Measurements from ENCODE around the gene DCLK2.

Gene DCLK2

DNA sequence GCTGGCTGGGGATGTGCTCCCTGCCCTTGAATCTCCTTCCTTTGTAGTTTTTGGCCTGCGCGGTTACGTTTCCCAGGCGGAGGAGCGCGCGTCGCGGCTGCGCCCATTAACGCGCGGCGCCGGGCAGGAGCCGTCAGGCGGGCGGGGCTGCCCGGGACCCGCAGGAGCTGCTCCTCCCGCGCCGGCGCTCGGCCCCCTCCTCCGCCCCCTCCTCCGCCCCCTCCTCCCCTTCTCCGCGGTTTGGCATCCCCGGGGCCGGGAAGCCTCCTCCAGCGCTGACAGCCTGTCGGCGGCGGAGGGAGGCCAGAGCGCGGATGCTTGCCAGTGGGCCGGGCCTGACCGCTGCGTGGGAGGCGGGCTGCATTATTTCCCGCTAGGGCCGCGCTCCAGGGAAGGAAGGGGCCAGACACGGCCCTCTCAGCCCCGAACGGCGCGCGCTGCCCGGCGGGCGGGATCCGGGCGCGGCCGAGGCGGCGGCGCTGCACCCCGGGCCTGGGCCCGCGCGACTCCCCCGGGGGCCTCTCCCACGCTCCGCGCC is at the start of gene DCLK2:
TSS of gene DCLK2 (plus strand) at position 405 of the 538 bp plus-strand sequence. CDS start 583 bp downstream, outside the sequence.
- in situ Hi-C loops (cut with HindIII; ENCODE audit: low sequenced_read_pairs) = no loop called here

DNA sequence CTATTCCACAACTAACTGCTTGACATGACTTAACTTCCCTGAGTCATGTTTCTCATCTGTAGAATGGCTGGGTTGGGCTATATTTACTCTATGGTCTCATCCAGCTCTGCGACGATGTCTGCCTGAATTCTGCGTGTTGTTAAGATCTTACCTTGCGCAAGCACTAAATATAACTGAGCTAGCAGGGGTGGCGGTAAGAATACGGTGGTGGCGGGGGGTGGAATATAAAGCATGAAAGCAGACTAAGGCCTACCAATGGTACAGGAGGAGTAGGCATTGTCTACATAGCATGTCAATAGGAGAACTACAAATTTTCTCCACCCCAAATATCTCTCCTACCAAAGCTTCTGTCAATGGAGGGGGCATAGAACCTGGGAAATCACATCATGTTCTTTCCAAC is 45.7 kb upstream of the DCLK2 start:
- in situ Hi-C loops (cut with HindIII; ENCODE audit: low sequenced_read_pairs) = no loop called here

DNA sequence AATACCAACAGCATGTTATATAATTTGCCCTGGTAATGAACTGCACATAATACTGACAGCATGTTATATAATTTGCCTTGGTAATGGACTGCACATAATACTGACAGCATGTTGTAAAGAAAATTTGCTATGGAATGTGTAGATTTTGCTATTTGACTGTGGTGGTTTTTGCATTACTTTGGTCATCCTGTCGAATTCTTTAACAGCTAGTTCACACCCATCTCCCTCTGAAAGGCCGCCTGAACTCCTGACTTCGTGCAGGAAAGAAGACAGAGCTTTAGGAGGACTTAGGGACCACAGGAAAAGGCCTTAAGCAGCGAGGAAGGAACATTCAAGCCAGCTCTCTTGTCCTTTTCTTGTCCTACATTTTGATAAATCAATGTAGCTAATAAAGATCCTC is 45.2 kb upstream of the DCLK2 start:
- in situ Hi-C loops (cut with HindIII; ENCODE audit: low sequenced_read_pairs) = no loop called here

DNA sequence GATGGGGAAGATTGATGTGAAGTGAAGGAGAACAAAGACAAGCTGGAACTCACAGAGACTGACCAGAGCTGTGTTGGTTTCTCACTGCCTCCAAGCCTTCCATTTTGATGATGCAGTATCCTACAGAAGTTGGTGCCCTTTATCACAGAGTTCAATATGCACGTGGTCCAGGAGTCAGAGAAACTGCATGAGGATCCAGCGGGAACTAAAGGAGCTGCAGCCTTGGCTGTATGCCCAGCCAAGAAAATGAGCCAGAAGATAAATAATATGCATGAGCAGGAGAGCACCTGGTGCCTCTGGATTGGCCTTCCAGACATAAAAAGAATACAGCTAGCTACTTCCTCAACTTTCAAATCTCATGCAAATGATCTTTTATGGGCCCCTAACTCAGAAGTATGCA is 44.3 kb upstream of the DCLK2 start:
- in situ Hi-C loops (cut with HindIII; ENCODE audit: low sequenced_read_pairs) = no loop called here

DNA sequence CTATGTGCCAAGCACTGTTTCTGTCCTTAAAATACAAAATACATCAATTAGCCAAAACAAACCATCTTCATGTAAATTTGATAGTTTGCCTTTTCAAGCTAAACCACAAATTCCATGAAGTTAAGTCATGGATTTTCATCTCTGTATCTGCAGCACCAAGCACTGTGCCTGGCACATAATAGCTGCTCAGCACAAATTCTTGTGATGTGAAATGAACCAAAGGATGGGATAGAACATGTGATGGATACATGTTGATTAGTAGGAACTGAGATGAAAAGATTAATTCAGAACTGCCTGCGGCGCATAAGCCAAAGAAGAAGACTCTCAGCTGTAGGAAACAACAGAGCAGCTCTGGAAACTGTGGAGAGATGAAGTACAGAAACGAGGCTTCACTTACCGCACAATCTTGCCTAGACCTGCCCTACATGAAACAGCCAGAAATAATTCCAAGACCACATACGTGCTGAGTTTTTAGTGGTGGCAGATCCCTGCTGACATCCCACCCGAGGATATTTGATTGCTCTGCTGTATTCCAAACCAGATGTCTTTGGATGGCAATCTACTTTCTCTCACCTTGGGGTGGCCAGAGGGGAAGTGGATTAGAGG is 40.9 kb upstream of the DCLK2 start:
- in situ Hi-C loops (cut with HindIII; ENCODE audit: low sequenced_read_pairs) = no loop called here

DNA sequence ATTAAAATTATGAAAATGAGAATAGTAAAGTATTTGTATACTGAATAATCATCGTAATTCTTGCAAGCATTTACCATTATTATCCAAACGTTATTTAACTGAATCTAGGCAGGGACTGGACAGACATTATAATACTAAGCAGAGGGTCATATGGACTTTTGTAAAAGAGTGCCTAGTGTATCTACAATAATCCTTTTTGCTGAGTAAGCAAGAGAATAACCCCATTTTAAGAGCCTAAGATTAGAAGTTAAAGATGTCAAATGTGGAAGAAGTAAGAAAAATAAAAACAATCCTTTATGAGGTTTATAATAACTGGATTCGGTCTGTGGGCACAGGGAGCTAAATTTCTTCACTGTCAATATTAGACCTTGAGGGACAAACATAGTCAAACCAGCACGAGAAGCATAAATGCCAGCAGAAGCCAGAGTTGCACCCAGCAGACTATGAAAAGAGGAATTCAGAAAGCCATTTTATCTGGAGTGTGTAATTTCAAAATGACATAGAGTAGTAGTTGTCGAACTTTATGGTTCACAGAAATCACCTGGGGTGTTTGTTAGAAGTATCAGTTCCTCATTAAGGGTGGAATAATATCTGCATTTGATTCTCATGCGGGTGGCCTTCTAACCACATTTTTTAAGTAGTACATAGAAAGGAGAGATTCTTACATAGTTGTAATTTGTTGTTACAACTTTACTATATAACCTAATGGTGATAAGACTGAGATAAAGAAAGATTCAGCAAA is 39.7 kb upstream of the DCLK2 start:
- in situ Hi-C loops (cut with HindIII; ENCODE audit: low sequenced_read_pairs) = no loop called here

DNA sequence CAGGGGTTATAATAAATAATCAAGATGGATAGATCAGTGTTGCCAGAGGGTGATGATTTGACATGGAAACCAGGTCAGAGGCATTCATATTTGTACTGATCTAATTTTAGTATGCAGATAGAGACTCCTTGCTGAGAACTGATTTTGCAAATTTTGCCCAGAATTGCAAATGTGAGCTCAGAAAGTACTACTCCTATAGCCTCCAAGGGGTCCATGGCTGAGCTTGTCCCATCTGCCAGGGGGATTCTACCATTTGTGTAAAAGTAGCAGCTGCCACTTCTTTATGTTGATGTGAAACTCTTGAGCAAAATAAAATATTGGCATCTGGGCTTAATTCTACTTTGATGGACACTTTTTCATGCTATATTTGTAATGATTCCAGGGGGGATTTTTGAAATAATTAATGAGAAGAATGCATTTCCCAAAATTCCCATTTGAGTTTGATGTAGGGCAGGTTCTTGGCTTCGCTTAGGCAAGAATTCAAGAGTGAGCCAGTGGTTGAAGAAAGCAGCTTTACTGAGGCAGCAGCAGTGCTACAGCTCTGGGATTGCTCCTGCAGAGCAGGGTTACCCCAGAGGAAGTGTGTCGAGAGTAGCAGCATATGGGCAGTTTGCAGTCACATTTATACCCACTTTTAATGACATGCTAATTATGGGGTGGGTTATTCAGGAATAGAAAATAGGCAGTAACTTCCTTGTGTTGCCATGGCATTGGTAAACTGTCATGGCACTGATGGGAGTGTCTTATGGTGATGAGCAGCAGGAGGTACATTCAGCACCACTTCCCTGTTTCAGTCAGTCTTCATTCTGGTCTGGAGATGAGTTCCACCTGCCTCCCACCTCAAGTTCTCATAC is 38.7 kb upstream of the DCLK2 start:
- in situ Hi-C loops (cut with HindIII; ENCODE audit: low sequenced_read_pairs) = no loop called here

DNA sequence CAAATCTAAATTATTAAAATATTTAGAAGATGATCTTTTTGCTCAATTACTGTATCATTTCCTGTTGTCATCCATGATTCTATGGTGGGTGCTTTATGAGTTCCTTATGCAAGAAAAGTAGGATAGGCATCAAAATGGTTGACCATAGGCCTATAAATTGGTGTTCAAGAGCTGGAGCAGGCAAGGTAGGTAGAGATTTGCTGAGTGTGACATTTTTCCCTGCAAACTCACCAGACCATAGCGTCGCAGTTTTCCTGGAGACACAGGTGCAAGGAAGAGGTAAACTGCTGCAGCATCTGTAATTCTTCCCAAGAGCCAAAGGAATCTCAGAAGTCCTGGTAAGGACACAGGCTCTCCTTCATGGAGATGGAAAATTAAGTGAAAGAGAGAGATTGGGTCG is 33.7 kb upstream of the DCLK2 start:
- in situ Hi-C loops (cut with HindIII; ENCODE audit: low sequenced_read_pairs) = no loop called here

DNA sequence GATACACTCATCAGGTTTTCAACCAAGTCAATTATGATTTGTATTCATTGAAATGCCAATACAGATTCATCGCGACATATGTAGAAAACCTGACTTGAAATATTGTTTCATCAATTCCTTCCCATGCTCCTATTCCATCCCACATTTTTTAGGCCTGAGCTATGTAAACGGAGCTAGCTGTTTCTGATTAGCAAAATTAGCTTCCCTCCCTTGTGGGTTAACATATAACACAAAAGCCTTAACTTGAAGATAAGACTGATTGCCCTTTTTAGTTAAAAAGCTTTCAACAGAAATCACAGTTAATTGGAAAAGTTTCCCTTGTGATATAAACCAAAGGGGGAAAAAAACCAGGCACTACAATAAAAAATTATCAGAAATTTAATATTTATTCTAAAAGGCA is 32.8 kb upstream of the DCLK2 start:
- in situ Hi-C loops (cut with HindIII; ENCODE audit: low sequenced_read_pairs) = no loop called here

DNA sequence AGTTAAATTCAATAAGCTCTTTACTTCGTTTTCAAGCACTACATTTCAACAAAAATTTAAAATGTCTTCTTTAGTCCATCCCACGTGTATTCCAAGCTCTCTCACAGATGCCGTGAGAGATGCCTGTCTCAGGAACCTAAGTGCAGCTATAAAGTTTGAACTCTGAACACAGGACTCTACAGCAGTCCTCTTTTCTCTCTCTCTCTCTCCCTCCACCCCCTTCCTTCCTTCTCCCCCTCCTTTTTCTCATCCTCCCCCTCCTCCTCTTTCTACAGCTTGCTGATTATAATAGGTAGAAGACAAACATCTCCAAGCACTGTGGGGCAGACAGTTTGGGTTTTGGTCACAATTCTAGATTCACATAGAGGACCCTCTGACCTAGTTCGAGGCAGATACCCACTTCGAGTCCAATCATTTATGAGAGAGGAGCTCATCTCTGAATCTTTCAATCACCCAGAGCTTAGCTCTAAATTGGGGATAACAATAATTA is 31.5 kb upstream of the DCLK2 start:
- in situ Hi-C loops (cut with HindIII; ENCODE audit: low sequenced_read_pairs) = no loop called here

DNA sequence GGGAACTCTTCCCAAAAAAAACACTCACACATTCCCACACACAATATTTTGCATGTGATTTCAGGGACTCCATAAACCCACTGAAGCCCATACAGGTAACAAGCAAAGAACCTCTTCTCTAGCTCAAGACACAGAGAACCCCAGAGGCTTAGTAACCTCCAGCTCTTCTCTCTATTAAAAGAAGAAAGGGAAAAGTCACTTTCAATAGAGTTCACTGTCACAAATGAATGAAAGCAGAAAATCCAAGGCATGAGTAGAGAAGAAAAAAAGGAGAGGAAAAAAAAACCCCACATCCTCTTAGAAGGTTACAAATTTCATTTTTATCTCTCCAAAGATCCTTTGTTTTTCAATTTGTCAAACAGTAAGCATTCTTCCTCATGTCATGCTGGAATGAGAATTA is 30.7 kb upstream of the DCLK2 start:
- in situ Hi-C loops (cut with HindIII; ENCODE audit: low sequenced_read_pairs) = no loop called here

DNA sequence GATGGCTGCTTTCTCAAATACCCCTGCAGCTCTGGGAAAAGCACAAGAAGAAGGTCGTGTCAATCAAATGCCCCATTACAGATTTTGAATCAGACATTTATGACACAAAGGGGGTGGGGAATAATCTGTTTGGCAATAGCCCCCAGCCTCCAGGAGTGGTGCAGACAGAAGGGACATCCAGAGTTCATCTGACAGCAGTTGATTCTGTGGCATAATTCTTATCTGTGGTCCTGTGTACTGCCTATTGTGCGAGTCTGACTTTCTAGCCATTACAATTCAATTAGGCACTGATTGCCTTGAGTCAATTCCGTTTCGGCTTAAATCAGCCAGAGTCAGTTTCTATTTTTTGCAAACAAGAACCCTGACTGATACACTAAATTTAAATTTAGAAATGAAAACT is 28.6 kb upstream of the DCLK2 start:
- in situ Hi-C loops (cut with HindIII; ENCODE audit: low sequenced_read_pairs) = no loop called here

DNA sequence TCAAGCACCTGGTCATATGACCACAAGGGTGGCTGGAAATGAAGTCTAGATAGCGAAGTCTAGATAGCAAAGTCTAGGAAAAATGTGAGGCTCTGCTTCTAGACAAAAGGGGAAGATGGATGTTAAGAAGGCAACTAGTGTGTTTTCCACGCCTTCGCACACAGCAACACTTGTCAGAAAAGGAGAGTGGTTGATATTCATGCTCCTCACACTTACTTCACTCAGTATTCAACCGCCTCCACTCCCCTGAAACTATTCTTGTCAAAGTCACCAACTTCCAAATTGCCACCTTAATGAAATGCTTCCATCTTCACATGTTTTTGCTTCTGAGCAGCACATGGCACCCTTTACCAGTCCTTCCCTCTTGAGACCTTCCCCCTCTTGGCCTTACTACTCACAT is 27.7 kb upstream of the DCLK2 start:
- in situ Hi-C loops (cut with HindIII; ENCODE audit: low sequenced_read_pairs) = no loop called here

DNA sequence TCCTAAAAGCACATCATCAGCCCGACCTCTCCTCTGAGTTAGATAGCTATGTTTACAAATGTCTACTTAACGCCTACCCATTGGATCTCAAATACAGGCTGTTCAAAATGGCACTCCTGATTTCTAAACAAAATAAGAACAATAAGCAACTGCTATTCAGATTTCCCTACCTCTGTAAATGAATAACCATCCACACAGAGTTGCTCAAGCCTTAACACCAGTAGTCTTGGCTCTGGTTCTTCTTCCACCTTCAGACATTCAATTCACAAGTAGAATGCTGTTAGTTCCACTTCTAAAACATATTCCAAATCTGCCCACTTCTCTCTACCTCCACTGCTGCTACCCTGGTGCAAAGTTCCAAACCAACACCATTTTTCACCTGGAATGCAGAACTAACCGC is 27.1 kb upstream of the DCLK2 start:
- in situ Hi-C loops (cut with HindIII; ENCODE audit: low sequenced_read_pairs) = no loop called here

DNA sequence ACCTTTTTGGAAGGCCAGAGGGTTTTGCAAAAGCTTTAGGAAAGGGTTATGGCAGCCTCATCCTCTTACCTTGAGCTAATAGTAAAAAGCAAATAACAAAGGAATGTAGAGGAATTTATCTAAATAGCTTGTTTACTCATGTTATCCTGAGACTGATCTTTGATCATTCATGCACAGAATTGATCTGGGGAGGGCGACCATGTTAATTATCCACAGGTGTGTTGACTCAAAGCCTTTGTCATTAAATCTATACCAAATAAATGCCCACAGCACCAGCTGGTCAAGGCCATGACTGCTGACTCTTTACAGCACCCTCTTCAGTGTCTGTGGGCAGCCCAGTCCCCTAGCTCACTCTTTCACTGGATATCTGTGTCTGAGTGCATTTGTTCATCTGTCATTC is 22.8 kb upstream of the DCLK2 start:
- in situ Hi-C loops (cut with HindIII; ENCODE audit: low sequenced_read_pairs) = no loop called here

DNA sequence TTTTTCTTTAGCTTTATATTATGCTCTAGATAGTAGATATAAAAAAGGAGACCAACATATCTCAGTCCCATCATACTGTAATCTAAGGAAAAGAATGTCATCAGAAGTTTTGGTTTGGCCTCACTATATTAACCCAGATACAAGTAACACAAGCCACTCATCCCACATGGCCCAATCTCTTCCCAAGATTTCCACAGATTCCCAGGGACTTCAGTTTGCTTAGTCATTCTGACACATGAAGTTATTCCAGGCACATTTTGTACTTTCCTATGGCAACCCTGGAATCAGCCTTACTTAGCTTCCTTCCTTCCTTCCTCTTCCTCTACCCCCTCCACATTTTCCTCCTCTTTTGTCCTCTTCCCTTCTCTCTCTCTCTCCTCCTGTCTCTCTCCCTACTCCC is 21.7 kb upstream of the DCLK2 start:
- in situ Hi-C loops (cut with HindIII; ENCODE audit: low sequenced_read_pairs) = no loop called here

DNA sequence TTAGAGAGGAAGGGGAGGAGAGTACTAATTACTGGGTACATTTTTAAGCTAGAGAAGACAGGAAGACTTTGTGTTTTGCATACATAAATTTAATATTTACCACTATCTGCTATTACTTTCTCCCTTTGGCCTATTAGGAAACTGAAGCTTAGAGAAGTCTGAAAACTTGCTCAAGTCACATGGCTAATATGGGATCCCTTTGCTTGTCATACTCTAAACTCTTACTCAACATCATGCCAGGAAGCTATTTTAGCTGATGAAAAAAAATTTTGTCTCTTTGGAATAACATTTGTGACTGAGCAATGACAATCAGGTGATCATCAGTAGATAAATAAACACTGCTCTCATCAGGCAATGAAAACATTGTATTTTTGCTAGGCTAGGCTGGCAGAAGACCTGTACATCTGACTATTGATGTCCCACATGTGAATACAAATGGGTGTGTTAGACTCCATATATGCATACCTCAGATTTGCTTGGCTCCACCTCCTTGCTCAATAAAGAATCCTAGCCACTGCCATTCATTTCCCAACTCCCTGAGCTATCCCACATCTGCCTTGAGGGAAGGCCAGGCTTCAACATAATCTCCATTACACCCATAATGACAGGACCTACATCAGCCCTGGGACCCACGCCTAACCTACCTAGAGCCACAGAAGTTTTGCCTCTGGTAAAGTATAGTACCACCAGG is 17.0 kb upstream of the DCLK2 start:
- in situ Hi-C loops (cut with HindIII; ENCODE audit: low sequenced_read_pairs) = no loop called here

DNA sequence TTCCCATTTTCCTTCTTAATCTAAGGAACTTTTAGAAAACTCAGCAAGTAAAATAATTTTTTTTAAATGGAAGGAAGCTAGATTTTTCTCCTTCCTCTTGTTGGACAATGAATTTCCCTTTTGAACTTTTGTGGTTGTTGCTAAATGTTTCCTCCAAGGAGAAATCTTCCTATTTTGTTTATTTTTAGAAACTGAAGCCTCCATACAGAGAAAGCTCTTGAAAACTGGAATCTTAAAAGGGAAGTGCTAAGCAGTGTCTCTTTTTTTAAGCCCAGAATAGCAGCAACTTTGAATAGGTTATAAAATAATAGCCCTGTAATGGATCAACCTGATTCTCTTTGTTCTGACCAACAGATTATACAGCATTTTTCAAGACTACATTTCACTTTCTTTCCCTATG is 15.1 kb upstream of the DCLK2 start:
- in situ Hi-C loops (cut with HindIII; ENCODE audit: low sequenced_read_pairs) = no loop called here

DNA sequence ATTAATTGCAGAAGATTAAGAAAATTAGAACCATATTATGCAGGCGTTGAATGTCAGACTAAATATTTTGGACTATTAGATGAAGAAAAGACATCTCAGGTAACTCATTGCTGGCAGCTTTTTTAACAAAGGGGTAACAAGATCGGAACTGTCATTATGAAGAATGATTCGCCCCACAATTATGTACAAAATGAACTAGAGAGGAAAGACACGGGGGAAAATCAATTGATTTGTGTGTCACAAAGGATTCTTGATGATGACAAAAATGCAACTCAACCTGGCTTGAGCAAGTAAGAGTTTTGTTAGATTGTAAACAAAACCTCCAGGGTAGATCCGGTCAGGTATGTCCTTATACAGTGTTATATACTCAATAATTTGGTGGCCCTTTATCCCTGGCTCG is 12.5 kb upstream of the DCLK2 start:
- in situ Hi-C loops (cut with HindIII; ENCODE audit: low sequenced_read_pairs) = no loop called here

DNA sequence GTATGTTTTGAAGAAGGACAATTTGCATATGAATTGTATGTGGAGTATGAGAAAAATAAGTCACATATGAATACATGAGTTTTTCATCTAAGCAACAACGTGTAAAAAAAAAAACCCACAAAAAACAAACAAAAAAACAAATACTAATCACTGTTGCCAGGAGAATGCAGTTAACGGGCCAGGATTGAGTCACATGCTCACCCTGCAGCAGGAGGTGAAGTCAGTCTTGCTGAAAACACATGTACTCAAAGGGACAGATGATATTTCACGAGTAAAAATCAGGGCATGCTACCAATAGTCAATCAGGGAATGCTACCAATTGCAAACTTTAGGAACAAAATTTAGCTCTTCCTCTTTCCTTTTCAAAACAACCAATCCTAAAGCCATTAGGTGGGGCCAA is 10.4 kb upstream of the DCLK2 start:
- in situ Hi-C loops (cut with HindIII; ENCODE audit: low sequenced_read_pairs) = no loop called here
